Kidney (tissue), 14 donors: Measurements from ENCODE around the gene ADAMTS17. TPM values are rescaled to one million over a fixed set of nuclear protein-coding genes. Genes with fewer than 3 reads are reported as not detected.

Experiments
- DNase-seq, 5 donors: peaks; one replicate each; pipeline ENCODE4 v3.0.0-alpha.2; 2013 to 2020
- FAIRE-seq: peaks from 2 replicates; lab custom pipeline; 2012; peaks lifted over from hg19 to GRCh38; lab: Jason Lieb, UNC
- H3K27ac ChIP-seq, 2 donors: one replicate each; pipeline ENCODE4 v1.7.0; 2013; ENCODE audit warnings: low read depth in 2 of 2, low read length in 2 of 2, inconsistent platforms in 1 of 2
- H3K27me3 ChIP-seq: one replicate; pipeline ENCODE4 v1.7.1; 2013; ENCODE audit warnings: low read length, inconsistent platforms; ENCODE audit not compliant: control insufficient read depth, insufficient read depth
- H3K36me3 ChIP-seq, 3 donors: one replicate each; pipeline versions ENCODE4 v1.7.0 to v1.7.1; 2013; ENCODE audit warnings: low read length in 3 of 3, control low read depth in 1 of 3, inconsistent platforms in 1 of 3; ENCODE audit not compliant: insufficient read depth in 3 of 3, control insufficient read depth in 2 of 3
- H3K4me1 ChIP-seq, 3 donors: one replicate each; pipeline versions ENCODE4 v1.7.0 to v1.7.1; 2013; ENCODE audit warnings: low read length in 3 of 3, inconsistent platforms in 1 of 3, low read depth in 1 of 3; ENCODE audit not compliant: control insufficient read depth in 2 of 3, insufficient read depth in 2 of 3
- H3K4me3 ChIP-seq, 3 donors: one replicate each; pipeline versions ENCODE4 v1.7.0 to v1.8.1; 2013; ENCODE audit warnings: low read length in 3 of 3, control low read depth in 1 of 3, inconsistent platforms in 1 of 3
- H3K9ac ChIP-seq, 3 donors: one replicate each; pipeline versions ENCODE4 v1.7.0 to v1.7.1; 2013; ENCODE audit warnings: low read length in 3 of 3, control low read depth in 1 of 3, inconsistent platforms in 1 of 3
- H3K9me3 ChIP-seq, 3 donors: one replicate each; pipeline versions ENCODE4 v1.7.0 to v1.7.1; 2013; ENCODE audit warnings: low read length in 3 of 3, control low read depth in 1 of 3, inconsistent platforms in 1 of 3; ENCODE audit not compliant: control insufficient read depth in 2 of 3, insufficient read depth in 1 of 3
- CTCF ChIP-seq: IDR thresholded peaks from 3 replicates; pipeline ENCODE4 v1.5.1; 2012; ENCODE audit warnings: mild to moderate bottlenecking, moderate library complexity, borderline replicate concordance; ENCODE audit not compliant: insufficient read depth; ENCODE audit errors: extremely low read depth
- intact Hi-C: fragments of 100-400 bp; cut with DNase I; formaldehyde crosslinking; loops from one replicate; pipeline ENCODE4 v1.11.1; 2022
- polyA plus RNA-seq: library from polyadenylated mRNA; stranded (reverse); fragments of 350-450 nt; fragmentation: Illumina TruSeq; extraction: RNeasy Lipid Tissue Mini Kit (QIAGEN cat#74804); gene quantifications from one replicate; pipeline ENCODE4 v1.2.3, GENCODE V29; 2014; ENCODE audit warnings: low read depth, low replicate concordance; ENCODE audit not compliant: insufficient read depth
- total RNA-seq: library from RNA; stranded (reverse); fragmentation: NEBNext Ultra II Directional; extraction: Animal tissue kit (Norgen Biotek cat#: 25700); gene quantifications from one replicate; pipeline ENCODE4 v1.2.1, GENCODE V29; 2021
- donor health status: control.
- donor health status: control.
- donor health status: control.
- donor health status: control.
- donor health status: control.
- donor health status: DM: yes; HTN: yes; CAD: no.
- donor health status: Normal renal cell carcinoma (clear cell type).

Gene ADAMTS17
- total and polyA plus RNA-seq, 2 donors from 2014 or later: 1.7 to 2.2 TPM

GRCh38 chr15:100222349-100222715, 119.4 kb downstream of the ADAMTS17 start:
- TF ChIP-seq CTCF: no peak
- no peak overlapping the region for H3K4me3 ChIP-seq
- H3K36me3 ChIP-seq: no peaks in the 10 kb centered on the region
- no peaks in the 10 kb centered on the region for H3K9me3 ChIP-seq
- no peaks in the 10 kb centered on the region for H3K27me3 ChIP-seq
- DNase-seq (no peak), FAIRE-seq (no peak)
- intact Hi-C loops: no loop called here
- no peak overlapping the region for H3K27ac ChIP-seq
- no peak overlapping the region for H3K9ac ChIP-seq
- no peaks in the 10 kb centered on the region for H3K4me1 ChIP-seq

- no peak overlapping the region for H3K9ac ChIP-seq
- H3K27me3 ChIP-seq: no peaks in the 10 kb centered on the region
- no peaks in the 10 kb centered on the region for H3K36me3 ChIP-seq
- DNase-seq (peak in 2 of 5 donors; percentile 47 to 63), FAIRE-seq (no peak)
- no peak overlapping the region for H3K27ac ChIP-seq
- TF ChIP-seq CTCF: no peak
- H3K9me3 ChIP-seq: no peaks in the 10 kb centered on the region
- no peak overlapping the region for H3K4me3 ChIP-seq
- no peaks in the 10 kb centered on the region for H3K4me1 ChIP-seq
- intact Hi-C loops: no loop called here
Measured at GRCh38 chr15:100221471-100222348, 120.1 kb downstream of the ADAMTS17 start.

- H3K9me3 ChIP-seq: no peaks in the 10 kb centered on the region
- no peak overlapping the region for H3K9ac ChIP-seq
- H3K36me3 ChIP-seq: no peaks in the 10 kb centered on the region
- TF ChIP-seq CTCF: no peak
- no peaks in the 10 kb centered on the region for H3K27me3 ChIP-seq
- H3K4me3 ChIP-seq: no peak overlapping the region
- peak in 3 of 5 donors; percentile 7 to 63 (median 42) for DNase-seq
- no peak for FAIRE-seq
- peaks cover 0 to 10% (median 6%) of the 10 kb centered on the region in 3 donors for H3K4me1 ChIP-seq
- H3K27ac ChIP-seq: no peak overlapping the region
- intact Hi-C loops: no loop called here
Measured at GRCh38 chr15:100220058-100220768, 121.6 kb downstream of the ADAMTS17 start.
